K562 (cell line): ENCODE data around the gene TECPR2. TPM values are rescaled to one million over a fixed set of nuclear protein-coding genes. Genes with fewer than 3 reads are reported as not detected.

Experiments used
- ADNP ChIP-seq: fragments of 200-800 bp; sonication (Bioruptor generic); IDR thresholded peaks from 2 replicates; pipeline ENCODE4 v1.6.1; 2016; ENCODE audit warnings: missing genetic modification characterization, missing compliant biosample characterization
- ARID4B ChIP-seq: sonication (generic); formaldehyde crosslinking; IDR thresholded peaks from 2 replicates; pipeline ENCODE4 v1.8.0; 2022; ENCODE audit warnings: mild to moderate bottlenecking, missing genetic modification reagents
- EWSR1 ChIP-seq: fragments of 450-650 bp; IDR thresholded peaks from 2 replicates; pipeline ENCODE4 v1.6.1; 2018; ENCODE audit warnings: borderline replicate concordance, mild to moderate bottlenecking, low read depth, moderate library complexity; ENCODE audit not compliant: partially characterized antibody
- HDAC2 ChIP-seq: fragments of 450-650 bp; IDR thresholded peaks from 2 replicates; pipeline ENCODE4 v1.6.1; 2016; ENCODE audit warnings: mild to moderate bottlenecking
- KLF1 ChIP-seq: fragments of 450-650 bp; IDR thresholded peaks from 2 replicates; pipeline ENCODE4 v1.6.1; 2016; ENCODE audit warnings: missing genetic modification characterization, missing compliant biosample characterization
- NKRF ChIP-seq: fragments of 450-650 bp; IDR thresholded peaks from 2 replicates; pipeline ENCODE4 v1.6.1; 2016; ENCODE audit warnings: borderline replicate concordance
- POLR2G ChIP-seq: fragments of 200-400 bp; formaldehyde crosslinking; IDR thresholded peaks from 2 replicates; pipeline ENCODE4 v1.6.1; 2017; ENCODE audit warnings: low read depth, mild to moderate bottlenecking, antibody characterized with exemption, low read length, moderate library complexity
- RFX1 ChIP-seq: fragments of 450-650 bp; IDR thresholded peaks from 2 replicates; pipeline ENCODE4 v1.6.1; 2016; ENCODE audit warnings: mild to moderate bottlenecking, moderate library complexity
- SMAD4 ChIP-seq: fragments of 250-450 bp; sonication (Bioruptor Pico); conservative IDR thresholded peaks from 2 replicates; pipeline ENCODE4 v1.8.0; 2021; ENCODE audit warnings: inconsistent platforms, mild to moderate bottlenecking, moderate library complexity
- SUPT5H ChIP-seq: fragments of 450-650 bp; IDR thresholded peaks from 2 replicates; pipeline ENCODE4 v1.6.1; 2016
- TCF7L2 ChIP-seq: fragments of 150-350 bp; IDR thresholded peaks from 2 replicates; pipeline ENCODE4 v1.6.1; 2016; ENCODE audit warnings: low read depth, mild to moderate bottlenecking, low read length, moderate library complexity
- ZBTB49 ChIP-seq: sonication (generic); formaldehyde crosslinking; IDR thresholded peaks from 2 replicates; pipeline ENCODE4 v1.8.0; 2022; ENCODE audit warnings: missing genetic modification reagents, mild to moderate bottlenecking, borderline replicate concordance
- ZNF408 ChIP-seq: fragments of 250-450 bp; sonication (Bioruptor Pico); IDR thresholded peaks from 2 replicates; pipeline ENCODE4 v1.4.0; 2020; ENCODE audit warnings: low read depth, mild to moderate bottlenecking, moderate library complexity
- polyA plus RNA-seq, 8 experiments: library from polyadenylated mRNA; depleted of rRNA in 4 of 8; stranded (reverse) in 5 of 8; unstranded in 3 of 8; fragments of >200 nt; fragmentation: Nextera tagmentation in 2 of 8; fragmentation: Illumina TruSeq in 1 of 8; extraction: Ambion mirVana in 2 of 8; extraction: Trizol in 1 of 8; gene quantifications; 2 replicates each; pipeline versions ENCODE4 v1.2.1 to v1.2.3, GENCODE V29; 2011 to 2014; ENCODE audit warnings: inconsistent platforms in 1 of 8, missing spikeins in 1 of 8
- total RNA-seq, 7 experiments: library from RNA; depleted of rRNA in 6 of 7; stranded (reverse); fragments of >200 nt in 6 of 7; fragmentation: Illumina TruSeq in 2 of 7; extraction: Trizol in 2 of 7; gene quantifications; 2 replicates each; pipeline versions ENCODE4 v1.2.1 to v1.2.3, GENCODE V29; 2011 to 2021; ENCODE audit warnings: low replicate concordance in 1 of 7
- TF ChIP-seq, protein P1 (sequence below): fragments of 250-450 bp; sonication (Bioruptor Pico); IDR thresholded peaks from 2 replicates; pipeline ENCODE4 v1.5.0; 2022; ENCODE audit warnings: mild to moderate bottlenecking
- TF ChIP-seq, protein P2 (sequence below): sonication (generic); formaldehyde crosslinking; IDR thresholded peaks from 2 replicates; pipeline ENCODE4 v1.8.0; 2023; ENCODE audit warnings: mild to moderate bottlenecking, missing genetic modification reagents

Gene TECPR2
- total and polyA plus RNA-seq, 9 of the 15 experiments (the other 6 are each of a cell fraction or from before 2014, with no cell fraction given): 0.04 to 3.0 (median 0.83) TPM

- no peak for TF ChIP-seq ZBTB49 (CRISPR knock-in tag)
- no peak for TF ChIP-seq HDAC2
- no peak for TF ChIP-seq ZNF408 (CRISPR knock-in tag)
- peak; percentile 60 for TF ChIP-seq SUPT5H
- peak; percentile 88 for TF ChIP-seq RFX1
- no peak for TF ChIP-seq KLF1 (tag)
- TF ChIP-seq EWSR1: no peak
- peak; percentile 71; the same call in 1 of the 2 replicates for TF ChIP-seq NKRF
- TF ChIP-seq SMAD4 (CRISPR knock-in tag): no peak
- no peak for TF ChIP-seq ARID4B
- TF ChIP-seq POLR2G: peak; percentile 79
- TF ChIP-seq, protein P1, sequence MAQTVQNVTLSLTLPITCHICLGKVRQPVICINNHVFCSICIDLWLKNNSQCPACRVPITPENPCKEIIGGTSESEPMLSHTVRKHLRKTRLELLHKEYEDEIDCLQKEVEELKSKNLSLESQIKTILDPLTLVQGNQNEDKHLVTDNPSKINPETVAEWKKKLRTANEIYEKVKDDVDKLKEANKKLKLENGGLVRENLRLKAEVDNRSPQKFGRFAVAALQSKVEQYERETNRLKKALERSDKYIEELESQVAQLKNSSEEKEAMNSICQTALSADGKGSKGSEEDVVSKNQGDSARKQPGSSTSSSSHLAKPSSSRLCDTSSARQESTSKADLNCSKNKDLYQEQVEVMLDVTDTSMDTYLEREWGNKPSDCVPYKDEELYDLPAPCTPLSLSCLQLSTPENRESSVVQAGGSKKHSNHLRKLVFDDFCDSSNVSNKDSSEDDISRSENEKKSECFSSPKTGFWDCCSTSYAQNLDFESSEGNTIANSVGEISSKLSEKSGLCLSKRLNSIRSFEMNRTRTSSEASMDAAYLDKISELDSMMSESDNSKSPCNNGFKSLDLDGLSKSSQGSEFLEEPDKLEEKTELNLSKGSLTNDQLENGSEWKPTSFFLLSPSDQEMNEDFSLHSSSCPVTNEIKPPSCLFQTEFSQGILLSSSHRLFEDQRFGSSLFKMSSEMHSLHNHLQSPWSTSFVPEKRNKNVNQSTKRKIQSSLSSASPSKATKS (CRISPR knock-in tag): no peak
- TF ChIP-seq ADNP (tag): no peak
- TF ChIP-seq TCF7L2: no peak
- TF ChIP-seq, protein P2, sequence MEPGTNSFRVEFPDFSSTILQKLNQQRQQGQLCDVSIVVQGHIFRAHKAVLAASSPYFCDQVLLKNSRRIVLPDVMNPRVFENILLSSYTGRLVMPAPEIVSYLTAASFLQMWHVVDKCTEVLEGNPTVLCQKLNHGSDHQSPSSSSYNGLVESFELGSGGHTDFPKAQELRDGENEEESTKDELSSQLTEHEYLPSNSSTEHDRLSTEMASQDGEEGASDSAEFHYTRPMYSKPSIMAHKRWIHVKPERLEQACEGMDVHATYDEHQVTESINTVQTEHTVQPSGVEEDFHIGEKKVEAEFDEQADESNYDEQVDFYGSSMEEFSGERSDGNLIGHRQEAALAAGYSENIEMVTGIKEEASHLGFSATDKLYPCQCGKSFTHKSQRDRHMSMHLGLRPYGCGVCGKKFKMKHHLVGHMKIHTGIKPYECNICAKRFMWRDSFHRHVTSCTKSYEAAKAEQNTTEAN (CRISPR knock-in tag): no peak
Measured at GRCh38 chr14:102362545-102363181, at the start of gene TECPR2, which contains the start of gene CINP (continued).
